HG02870 (cell line): ENCODE results near the gene RHBDD2.

Experiments used
- ATAC-seq: cut with Tn5 transposase; IDR thresholded peaks from one replicate; pipeline ENCODE4 v1.9.1; 2021; ENCODE audit warnings: mild to moderate bottlenecking, moderate library complexity; ENCODE audit not compliant: unreplicated experiment

Gene RHBDD2

GRCh38 chr7:75916259-75916658 lies 37.4 kb downstream of the RHBDD2 start:
- ATAC-seq, result no peak

- ATAC-seq, result no peak
Observed at GRCh38 chr7:75916685-75917634, 38.1 kb downstream of the RHBDD2 start.

- no peak for ATAC-seq
Observed at GRCh38 chr7:75920431-75921161, 41.8 kb downstream of the RHBDD2 start.

GRCh38 chr7:75921479-75921878 lies 42.6 kb downstream of the RHBDD2 start:
- no peak for ATAC-seq

GRCh38 chr7:75922966-75923603 lies 44.3 kb downstream of the RHBDD2 start:
- no peak for ATAC-seq

- no peak for ATAC-seq
Observed at GRCh38 chr7:75924256-75924655, 45.4 kb downstream of the RHBDD2 start.

- no peak for ATAC-seq
Observed at GRCh38 chr7:75924889-75925288, 46.1 kb downstream of the RHBDD2 start.

- no peak for ATAC-seq
Observed at GRCh38 chr7:75925717-75926435, 47.0 kb downstream of the RHBDD2 start.

GRCh38 chr7:75928568-75928914 lies 49.7 kb downstream of the RHBDD2 start:
- ATAC-seq, result peak; percentile 85

GRCh38 chr7:75931680-75932079 lies 52.8 kb downstream of the RHBDD2 start:
- no peak for ATAC-seq

GRCh38 chr7:75937958-75938786 lies 59.3 kb downstream of the RHBDD2 start:
- no peak for ATAC-seq
